Posterior cingulate gyrus (tissue), 11 donors: ENCODE results near the gene CLDN7.

ENCODE experiments used
- DNase-seq, 10 donors: peaks; one replicate each; pipeline versions ENCODE4 v3.0.0 to v3.0.0-alpha.2; 2020 to 2021; ENCODE audit warnings: mixed read lengths in 3 of 10
- intact Hi-C: fragments of 100-400 bp; cut with DNase I; formaldehyde crosslinking; loops from one replicate; pipeline ENCODE4 v1.15.1; 2023

Gene CLDN7

GRCh38 chr17:7240375-7240774 is 21.9 kb downstream of the CLDN7 start:
- intact Hi-C loops = no loop called here
- DNase-seq = peak in 1 of 10 donors; percentile 25

- DNase-seq = peak; percentile 97 to 100 (median 99)
- intact Hi-C loops = no loop called here
Measured at GRCh38 chr17:7239091-7240027, 22.9 kb downstream of the CLDN7 start, which contains the start of gene PHF23. Gene PHF23, minus strand, starts transcription at chr17:7239457. Its CDS starts 178 bp downstream, at chr17:7239279.

DNA sequence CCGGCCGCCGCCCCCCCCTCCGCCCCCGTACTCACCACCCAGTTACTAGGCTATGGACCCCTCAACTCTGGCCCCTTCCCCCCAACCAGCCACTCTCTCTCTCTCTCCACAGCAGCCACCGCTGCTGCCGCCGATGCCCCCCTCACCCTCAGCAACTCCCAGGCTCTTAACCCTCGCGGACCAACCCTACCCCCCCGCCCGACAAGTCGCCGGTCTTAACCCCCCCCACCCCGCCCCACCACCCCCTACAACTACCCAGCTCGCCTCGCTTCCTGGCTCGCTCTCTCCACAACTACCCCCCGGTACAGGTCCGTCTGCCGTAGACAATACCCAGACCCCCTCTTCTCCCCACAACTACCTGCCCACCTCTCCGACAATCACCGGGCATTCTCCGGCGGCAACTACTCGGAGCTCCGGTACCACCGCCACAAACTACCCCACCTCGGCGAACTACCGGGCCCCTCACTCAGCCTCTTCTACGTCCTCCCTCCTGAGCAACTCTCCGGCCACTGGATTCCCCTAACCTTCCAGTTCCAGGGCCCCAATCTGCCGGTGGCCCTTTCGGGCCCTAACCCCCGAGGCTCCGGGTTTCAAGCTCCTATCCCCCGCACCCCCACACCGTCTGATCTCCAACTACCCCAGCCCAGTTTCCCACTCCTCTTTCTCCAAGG is 23.7 kb downstream of the CLDN7 start:
- DNase-seq = peak in 3 of 10 donors; percentile 70 to 81 (median 80)

GRCh38 chr17:7237761-7238419 is 24.4 kb downstream of the CLDN7 start:
- intact Hi-C loops = no loop called here
- peak; percentile 56 to 91 (median 62) for DNase-seq

More for the DNA sequence above, 23.7 kb downstream of the CLDN7 start:
- intact Hi-C loops = no loop called here

DNA sequence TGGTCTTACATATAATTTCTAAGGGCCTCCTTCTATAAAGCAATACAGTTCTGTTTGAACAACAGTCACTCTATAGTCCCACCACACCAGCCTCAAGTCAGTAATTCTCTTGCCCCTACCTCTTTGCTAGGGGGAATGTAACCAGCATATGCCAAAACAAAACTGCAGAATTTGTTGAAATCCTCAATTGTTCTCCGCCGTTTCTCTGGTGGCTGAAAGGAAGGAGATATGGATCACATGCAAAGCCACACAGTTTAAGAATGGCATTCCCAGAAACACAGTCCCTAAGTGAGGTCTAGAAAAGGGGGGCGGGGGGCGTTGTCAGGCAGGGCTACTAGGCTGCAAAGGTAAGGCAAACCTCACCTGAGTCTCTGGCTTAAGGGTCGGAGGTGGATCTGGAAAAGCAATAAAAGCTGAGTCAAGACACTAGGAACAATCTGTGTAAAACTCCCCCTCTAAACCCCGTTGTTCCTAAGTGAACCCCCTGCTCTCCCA is 25.0 kb downstream of the CLDN7 start:
- intact Hi-C loops = no loop called here
- peak in 1 of 10 donors; percentile 2 for DNase-seq

GRCh38 chr17:7236808-7237207 is 25.5 kb downstream of the CLDN7 start:
- intact Hi-C loops = no loop called here
- DNase-seq = peak in 3 of 10 donors; percentile 7 to 64 (median 20)

- peak in 3 of 10 donors; percentile 60 to 78 (median 62) for DNase-seq
- intact Hi-C loops = no loop called here
Measured at GRCh38 chr17:7235693-7236665, 26.3 kb downstream of the CLDN7 start.

- DNase-seq = peak; percentile 94 to 99 (median 96)
- intact Hi-C loops = no loop called here
Measured at GRCh38 chr17:7234083-7234951, 28.0 kb downstream of the CLDN7 start, which contains the start of gene DVL2. Gene DVL2, minus strand, starts transcription at chr17:7234517. Its CDS starts 255 bp downstream, at chr17:7234262.

GRCh38 chr17:7233701-7234082 is 28.6 kb downstream of the CLDN7 start:
- peak in 1 of 10 donors; percentile 9 for DNase-seq
- intact Hi-C loops = no loop called here

DNA sequence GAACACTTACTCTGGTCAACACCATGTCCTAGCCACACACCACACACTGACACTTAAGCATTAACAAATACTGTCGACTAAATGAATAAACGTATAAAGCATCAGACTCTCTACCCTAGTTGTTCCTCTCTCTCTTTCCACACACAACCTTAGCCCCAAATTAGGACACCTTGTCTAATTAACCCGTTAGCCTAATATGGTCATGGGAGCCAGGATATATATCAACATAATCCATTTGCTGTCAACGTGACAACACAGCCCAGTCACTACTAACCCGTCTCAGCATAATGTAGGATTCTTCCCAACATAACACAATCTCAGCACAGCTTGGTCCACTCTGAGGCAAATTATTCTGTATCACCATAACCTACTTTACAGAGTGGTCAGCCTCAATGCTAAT is 30.2 kb downstream of the CLDN7 start:
- DNase-seq = no peak

DNA sequence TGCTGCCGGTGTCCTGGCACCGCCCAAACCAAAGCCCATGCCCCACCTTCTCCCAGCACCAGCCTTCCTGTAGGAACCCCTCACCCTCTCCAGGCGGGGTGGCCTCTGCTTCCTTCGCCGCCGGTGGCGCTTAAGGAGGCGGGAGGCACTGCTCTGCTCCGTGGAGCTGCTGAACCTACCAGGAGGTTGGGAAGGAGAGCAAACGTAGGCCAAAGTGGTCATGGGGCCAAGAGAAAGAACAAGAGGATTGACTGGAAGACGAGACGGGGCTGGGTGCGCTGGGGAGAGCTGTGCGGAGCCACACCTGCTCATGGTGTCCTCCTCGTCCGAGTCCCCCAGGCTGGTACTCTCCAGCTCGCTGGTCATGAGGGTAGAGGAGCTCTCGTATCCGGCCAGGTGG is 32.8 kb downstream of the CLDN7 start:
- intact Hi-C loops = no loop called here
- peak in 2 of 10 donors; percentile 6 to 70 for DNase-seq

More for the DNA sequence above, 30.2 kb downstream of the CLDN7 start:
- intact Hi-C loops = no loop called here

GRCh38 chr17:7228920-7229319 is 33.4 kb downstream of the CLDN7 start:
- peak in 1 of 10 donors; percentile 52 for DNase-seq
- intact Hi-C loops = no loop called here

DNA sequence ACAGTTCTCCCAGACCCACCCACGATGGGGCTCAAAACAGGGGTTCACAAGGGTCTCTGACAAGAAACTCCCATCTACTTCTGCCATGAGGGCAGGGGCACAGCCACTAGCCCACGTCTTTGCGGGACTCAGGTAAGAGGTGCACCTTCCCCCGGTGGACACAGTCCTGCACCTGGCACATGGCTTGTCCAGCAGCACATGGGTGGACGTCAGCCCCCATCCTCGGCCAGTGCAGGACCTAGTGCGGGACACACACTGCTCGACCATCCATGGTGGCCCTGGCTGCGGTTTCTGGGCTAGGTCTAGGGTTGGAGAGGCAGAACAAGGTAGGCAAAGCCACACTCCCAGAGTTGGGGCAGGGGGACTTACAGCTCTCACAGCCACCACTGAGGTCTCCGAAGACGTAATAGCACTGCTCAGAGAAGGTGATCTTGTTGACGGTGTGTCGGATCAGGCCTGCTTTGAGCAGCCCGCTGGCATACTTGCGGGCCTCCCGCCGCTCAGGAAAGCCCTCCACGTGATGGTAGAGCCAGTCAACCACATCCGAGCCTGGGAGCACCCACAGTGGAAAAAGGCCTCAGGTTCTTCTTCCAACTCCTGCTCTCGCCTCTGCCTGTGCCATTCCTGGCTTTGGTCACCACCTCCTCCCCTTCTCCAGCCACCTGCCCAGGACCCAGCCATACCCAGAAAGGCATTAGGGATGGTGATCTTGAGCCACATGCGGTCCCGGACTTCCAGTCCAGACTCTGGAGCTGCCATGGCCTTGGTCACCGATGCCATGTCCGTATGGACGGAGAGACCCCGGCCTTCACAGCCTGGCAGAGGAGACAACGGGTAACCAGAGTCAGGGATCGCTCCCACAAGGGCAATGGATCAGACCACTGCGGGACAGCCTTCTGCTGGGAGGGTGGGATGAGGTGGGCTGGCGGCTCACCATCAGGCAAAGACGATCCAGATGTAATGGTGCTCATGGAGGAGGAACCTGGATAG is 35.3 kb downstream of the CLDN7 start:
- peak in 1 of 10 donors; percentile 84 for DNase-seq
- intact Hi-C loops = no loop called here

- intact Hi-C loops = no loop called here
- peak in 1 of 10 donors; percentile 77 for DNase-seq
Measured at GRCh38 chr17:7225711-7226331, 36.5 kb downstream of the CLDN7 start.

- intact Hi-C loops = no loop called here
- peak in 3 of 10 donors; percentile 22 to 72 (median 70) for DNase-seq
Measured at GRCh38 chr17:7224661-7225111, 37.6 kb downstream of the CLDN7 start.

DNA sequence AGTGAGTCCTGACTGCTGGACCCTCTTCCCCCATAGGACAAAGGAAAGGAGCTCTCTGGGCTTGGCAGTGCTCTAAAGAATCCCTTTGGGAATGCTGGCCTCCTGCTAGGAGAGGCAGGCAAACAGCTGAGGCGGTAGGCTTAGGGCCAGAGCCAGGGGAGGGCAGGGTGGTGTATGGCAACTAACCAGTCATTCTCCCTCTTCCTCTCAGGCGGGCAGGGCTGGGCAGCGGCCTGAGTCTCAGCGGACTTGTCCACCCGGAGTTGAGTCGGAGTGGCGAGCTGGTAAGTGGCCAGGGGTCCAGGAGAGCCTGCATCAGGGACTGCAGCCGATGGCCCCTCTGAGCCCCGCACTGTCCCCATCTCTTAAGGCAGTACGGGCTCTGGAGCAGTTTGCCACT is 38.2 kb downstream of the CLDN7 start:
- peak in 3 of 10 donors; percentile 24 to 80 (median 79) for DNase-seq

More for the DNA sequence above, 38.2 kb downstream of the CLDN7 start:
- intact Hi-C loops = no loop called here
